K562 (cell line): Measurements from ENCODE around the gene FARP2. TPM values are rescaled to one million over a fixed set of nuclear protein-coding genes. Genes with fewer than 3 reads are reported as not detected.

Experiments
- ATAC-seq: fragments of 200-7000 bp; cut with Tn5 transposase; 3 replicates; pipeline ENCODE4 v1.9.1; 2020; ENCODE audit warnings: moderate library complexity
- BruUV-seq: library from RNA; stranded (reverse); fragments of 400-500 nt; replicated peaks from 2 replicates; lab custom pipeline; 2021; lab: Mats Ljungman, UMichigan
- CTCF ChIA-PET: fragments of 300-600 bp; formaldehyde crosslinking; extraction: SDS; loops from one replicate; lab custom pipeline; 2021; ENCODE audit warnings: low intra/inter-chr PET ratio; lab: Yijun Ruan, JAX
- POLR2A ChIA-PET: fragments of 300-600, 350-650 bp; sonication (Branson Sonifier 250); formaldehyde crosslinking; extraction: SDS; loops from one replicate; lab custom pipeline; 2021; ENCODE audit warnings: antibody characterized with exemption, inconsistent platforms; lab: Yijun Ruan, JAX
- DNase-seq, 4 experiments: peaks; one replicate each; pipeline versions ENCODE4 v3.0.0 to v3.0.0-alpha.2; 2011 to 2018; ENCODE audit warnings: low spot score in 3 of 4, mixed read lengths in 3 of 4; ENCODE audit errors: extremely low read depth in 1 of 4
- FAIRE-seq: peaks from 2 replicates; lab custom pipeline; 2011; peaks lifted over from hg19 to GRCh38; lab: Jason Lieb, UNC
- H2AFZ ChIP-seq: 2 replicates; pipeline ENCODE4 v1.6.0; 2011; ENCODE audit warnings: low read depth, low read length, control low read depth, inconsistent platforms
- H3K27ac ChIP-seq: fragments of 200-600 bp; 3 replicates; pipeline ENCODE4 v1.8.0; 2011; ENCODE audit warnings: low read depth, mild to moderate bottlenecking, control low read depth, inconsistent platforms, low read length, moderate library complexity, mixed read lengths; ENCODE audit errors: extremely low read depth
- H3K27me3 ChIP-seq, 2 experiments: fragments of 300-600 bp in 1 of 2; 2 replicates in 1 of 2; 3 replicates in 1 of 2; pipeline versions ENCODE4 v1.6.0 to v1.8.0; 2011; ENCODE audit warnings: inconsistent platforms in 2 of 2, low read length in 2 of 2, mild to moderate bottlenecking in 1 of 2, mixed read lengths in 1 of 2, moderate library complexity in 1 of 2; ENCODE audit not compliant: control insufficient read depth in 2 of 2, insufficient read depth in 2 of 2
- H3K36me3 ChIP-seq: fragments of 300-600 bp; 3 replicates; pipeline ENCODE4 v1.8.0; 2011; ENCODE audit warnings: mild to moderate bottlenecking, low read length, inconsistent platforms; ENCODE audit not compliant: control insufficient read depth, insufficient read depth
- H3K4me1 ChIP-seq, 2 experiments: fragments of 200-600 bp in 1 of 2; replicated peaks in 1 of 2; 2 replicates in 1 of 2; 3 replicates in 1 of 2; pipeline versions ENCODE4 v1.5.1 to v1.8.0; 2011; ENCODE audit warnings: inconsistent platforms in 2 of 2, low read length in 2 of 2, mild to moderate bottlenecking in 1 of 2, mixed read lengths in 1 of 2, moderate library complexity in 1 of 2; ENCODE audit not compliant: control insufficient read depth in 2 of 2, insufficient read depth in 2 of 2
- H3K4me2 ChIP-seq: 2 replicates; pipeline ENCODE4 v1.6.1; 2011; ENCODE audit warnings: low read length, control low read depth, inconsistent platforms, mixed read lengths; ENCODE audit not compliant: insufficient read depth
- H3K4me3 ChIP-seq: fragments of 200-600 bp; sonication (generic), shearing (Covaris generic); 2 replicates; pipeline ENCODE4 v1.5.1; 2016; ENCODE audit warnings: control low read depth, inconsistent platforms
- H3K79me2 ChIP-seq: fragments of 200-600 bp; 3 replicates; pipeline ENCODE4 v1.8.0; 2011; ENCODE audit warnings: low read length, inconsistent platforms; ENCODE audit not compliant: control insufficient read depth, insufficient read depth
- H3K9ac ChIP-seq, 2 experiments: 2 replicates each; pipeline versions ENCODE4 v1.6.0 to v1.6.1; 2011; ENCODE audit warnings: low read depth in 2 of 2, low read length in 2 of 2, control low read depth in 1 of 2, inconsistent platforms in 1 of 2, mild to moderate bottlenecking in 1 of 2, mixed read lengths in 1 of 2; ENCODE audit not compliant: insufficient read depth in 1 of 2
- H3K9me1 ChIP-seq: one replicate; pipeline ENCODE4 v1.6.0; 2011; ENCODE audit warnings: inconsistent platforms, mild to moderate bottlenecking, low read length, moderate library complexity; ENCODE audit not compliant: control insufficient read depth, insufficient read depth
- H3K9me3 ChIP-seq: replicated peaks from 2 replicates; pipeline ENCODE4 v1.5.1; 2011; ENCODE audit warnings: low read depth, low read length, inconsistent platforms; ENCODE audit not compliant: control insufficient read depth, insufficient read depth
- H4K20me1 ChIP-seq: replicated peaks from 2 replicates; pipeline ENCODE4 v1.6.1; 2011; ENCODE audit warnings: low read length, inconsistent platforms, mixed read lengths; ENCODE audit not compliant: control insufficient read depth, insufficient read depth
- ADNP ChIP-seq: fragments of 200-800 bp; sonication (Bioruptor generic); IDR thresholded peaks from 2 replicates; pipeline ENCODE4 v1.6.1; 2016; ENCODE audit warnings: missing genetic modification characterization, missing compliant biosample characterization
- CUX1 ChIP-seq: fragments of 200-800 bp; sonication (Bioruptor generic); IDR thresholded peaks from 2 replicates; pipeline ENCODE4 v1.6.1; 2016; ENCODE audit warnings: missing genetic modification characterization, missing compliant biosample characterization
- EP400 ChIP-seq: fragments of 450-650 bp; IDR thresholded peaks from 2 replicates; pipeline ENCODE4 v1.6.1; 2017; ENCODE audit warnings: antibody characterized with exemption, mild to moderate bottlenecking, moderate library complexity
- MED1 ChIP-seq: sonication (generic); formaldehyde crosslinking; IDR thresholded peaks from 2 replicates; pipeline ENCODE4 v1.8.1; 2023; ENCODE audit warnings: missing genetic modification reagents, borderline replicate concordance
- ZBED1 ChIP-seq: IDR thresholded peaks from 2 replicates; pipeline ENCODE4 v1.6.1; 2014
- ZNF384 ChIP-seq: IDR thresholded peaks from 2 replicates; pipeline ENCODE4 v1.6.1; 2012; ENCODE audit warnings: low read depth, low read length, improper control_type of control experiment
- WGBS: fragments of 100-300 bp; shearing (Covaris generic); methylation state at CpG from one replicate; pipeline ENCODE4 v1.1.6; 2016; ENCODE audit warnings: low coverage, mixed read lengths; ENCODE audit not compliant: insufficient coverage; ENCODE audit errors: missing lambda C conversion rate; 5-methylcytosine and 5-hydroxymethylcytosine counted together
- in situ Hi-C: fragments of 300-500 bp; cut with MboI; formaldehyde crosslinking; loops from 4 replicates; pipeline ENCODE4 v1.15.0; 2018; ENCODE audit warnings: inconsistent platforms, mixed read lengths
- intact Hi-C: fragments of 100-400 bp; cut with micrococcal nuclease; formaldehyde crosslinking; loops from 2 replicates; pipeline ENCODE4 v1.14.2; 2022
- polyA plus RNA-seq, 8 experiments: library from polyadenylated mRNA; depleted of rRNA in 4 of 8; stranded (reverse) in 5 of 8; unstranded in 3 of 8; fragments of >200 nt; fragmentation: Nextera tagmentation in 2 of 8; fragmentation: Illumina TruSeq in 1 of 8; extraction: Ambion mirVana in 2 of 8; extraction: Trizol in 1 of 8; gene quantifications; 2 replicates each; pipeline versions ENCODE4 v1.2.1 to v1.2.3, GENCODE V29; 2011 to 2014; ENCODE audit warnings: inconsistent platforms in 1 of 8, missing spikeins in 1 of 8
- total RNA-seq, 7 experiments: library from RNA; depleted of rRNA in 6 of 7; stranded (reverse); fragments of >200 nt in 6 of 7; fragmentation: Illumina TruSeq in 2 of 7; extraction: Trizol in 2 of 7; gene quantifications; 2 replicates each; pipeline versions ENCODE4 v1.2.1 to v1.2.3, GENCODE V29; 2011 to 2021; ENCODE audit warnings: low replicate concordance in 1 of 7

Gene FARP2
- total and polyA plus RNA-seq, 9 of the 15 experiments (the other 6 are each of a cell fraction or from before 2014, with no cell fraction given): 4.1 to 38.1 (median 21.1) TPM

- TF ChIP-seq CUX1 (no peak), MED1 (CRISPR knock-in tag) (no peak), ADNP (no peak), ZBED1 (no peak), EP400 (no peak), ZNF384 (no peak)
- WGBS: 90% methylated on average over 2 of the region's 2 CpGs
- Histone ChIP-seq H3K36me3 (peaks cover 34% of the 10 kb centered on the region; the same call in 2 of the 3 replicates), H3K4me1 (no peaks in the 10 kb centered on the region), H3K4me3 (no peak overlapping the region), H3K79me2 (no peaks in the 10 kb centered on the region), H3K9me1 (no peaks in the 10 kb centered on the region), H2AFZ (no peak overlapping the region), H3K9ac (no peak overlapping the region), H3K4me2 (no peak overlapping the region), H3K9me3 (no peaks in the 10 kb centered on the region), H3K27me3 (no peaks in the 10 kb centered on the region), H4K20me1 (no peaks in the 10 kb centered on the region), H3K27ac (no peak overlapping the region)
- DNase-seq: no peak
- in situ Hi-C loops (no loop called here), intact Hi-C loops (no loop called here)
- FAIRE-seq: no peak
- ChIA-PET CTCF (no interaction called here), POLR2A (no interaction called here)
- no TSS peak for BruUV-seq
- no peak for ATAC-seq
Measured at GRCh38 chr2:241430178-241430577, 74.1 kb downstream of the FARP2 start.
